Mucosa of stomach (tissue), 1 donor: ENCODE measurements around the gene TRIM9.

Experiments
- H3K27me3 ChIP-seq: one replicate; pipeline ENCODE4 v1.7.0; 2013; ENCODE audit warnings: mild to moderate bottlenecking, low read length; ENCODE audit not compliant: control insufficient read depth, insufficient read depth
- H3K36me3 ChIP-seq: one replicate; pipeline ENCODE4 v1.7.0; 2013; ENCODE audit warnings: low read length; ENCODE audit not compliant: control insufficient read depth, insufficient read depth
- H3K4me1 ChIP-seq: one replicate; pipeline ENCODE4 v1.7.0; 2013; ENCODE audit warnings: mild to moderate bottlenecking, low read length; ENCODE audit not compliant: control insufficient read depth, insufficient read depth
- H3K4me3 ChIP-seq: one replicate; pipeline ENCODE4 v1.7.0; 2013; ENCODE audit warnings: low read length
- H3K9ac ChIP-seq: one replicate; pipeline ENCODE4 v1.7.0; 2013; ENCODE audit warnings: mild to moderate bottlenecking, low read length, moderate library complexity
- H3K9me3 ChIP-seq: one replicate; pipeline ENCODE4 v1.7.0; 2013; ENCODE audit warnings: mild to moderate bottlenecking, low read length, moderate library complexity; ENCODE audit not compliant: control insufficient read depth
- donor health status: Pancreatic carcinoma.

TRIM9 gene

DNA sequence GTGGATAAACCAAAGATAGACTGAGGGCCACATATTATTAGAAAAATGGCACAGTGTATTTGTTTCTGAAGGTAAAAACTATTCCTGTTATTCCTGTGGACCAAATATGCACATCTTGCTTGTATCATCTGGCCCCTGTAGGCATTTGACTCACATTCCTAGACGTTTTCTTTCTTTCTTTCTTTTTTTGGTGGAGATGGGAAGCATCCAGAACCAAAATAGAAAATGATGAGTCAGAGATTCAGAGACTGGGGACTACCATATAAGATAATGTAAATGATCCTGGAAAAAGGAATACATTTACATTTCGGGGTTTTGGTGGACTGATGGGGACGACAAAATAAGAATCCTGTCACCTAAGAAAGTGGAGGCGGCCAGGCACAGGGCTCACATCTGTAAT is 24.2 kb downstream of the TRIM9 start:
- no peaks in the 10 kb centered on the region for H3K27me3 ChIP-seq
- no peaks in the 10 kb centered on the region for H3K9me3 ChIP-seq
- no peak overlapping the region for H3K9ac ChIP-seq
- no peaks in the 10 kb centered on the region for H3K4me1 ChIP-seq
- H3K4me3 ChIP-seq, result no peak overlapping the region
- H3K36me3 ChIP-seq, result no peaks in the 10 kb centered on the region

DNA sequence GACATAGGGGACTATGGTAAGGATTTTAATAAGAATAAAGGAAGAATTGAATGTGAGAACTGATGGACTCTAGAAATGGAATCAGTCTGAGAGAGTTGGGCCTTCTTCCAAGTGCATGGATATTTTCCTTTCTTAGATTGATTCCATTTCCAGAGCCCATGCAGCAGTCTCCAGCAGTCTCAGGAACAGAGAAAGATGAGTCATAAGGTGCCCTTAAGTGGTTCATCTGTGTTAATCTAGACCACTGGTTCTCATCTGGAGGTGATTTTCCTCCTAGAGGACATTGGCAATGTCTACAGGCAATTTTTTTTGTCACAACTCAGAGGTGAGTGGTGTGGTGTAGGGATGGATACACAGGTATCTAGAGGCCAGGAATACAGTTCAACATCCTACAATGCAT is 25.9 kb downstream of the TRIM9 start:
- H3K4me3 ChIP-seq, result no peak overlapping the region
- no peaks in the 10 kb centered on the region for H3K4me1 ChIP-seq
- no peaks in the 10 kb centered on the region for H3K36me3 ChIP-seq
- H3K9ac ChIP-seq, result no peak overlapping the region
- no peaks in the 10 kb centered on the region for H3K9me3 ChIP-seq
- H3K27me3 ChIP-seq, result no peaks in the 10 kb centered on the region

- H3K4me3 ChIP-seq, result no peak overlapping the region
- no peaks in the 10 kb centered on the region for H3K36me3 ChIP-seq
- no peak overlapping the region for H3K9ac ChIP-seq
- H3K4me1 ChIP-seq, result no peaks in the 10 kb centered on the region
- no peaks in the 10 kb centered on the region for H3K9me3 ChIP-seq
- H3K27me3 ChIP-seq, result no peaks in the 10 kb centered on the region
Observed at GRCh38 chr14:51068268-51068667, 26.6 kb downstream of the TRIM9 start.

- H3K4me3 ChIP-seq, result no peak overlapping the region
- H3K9ac ChIP-seq, result no peak overlapping the region
Observed at GRCh38 chr14:51067295-51067694, 27.6 kb downstream of the TRIM9 start.

DNA sequence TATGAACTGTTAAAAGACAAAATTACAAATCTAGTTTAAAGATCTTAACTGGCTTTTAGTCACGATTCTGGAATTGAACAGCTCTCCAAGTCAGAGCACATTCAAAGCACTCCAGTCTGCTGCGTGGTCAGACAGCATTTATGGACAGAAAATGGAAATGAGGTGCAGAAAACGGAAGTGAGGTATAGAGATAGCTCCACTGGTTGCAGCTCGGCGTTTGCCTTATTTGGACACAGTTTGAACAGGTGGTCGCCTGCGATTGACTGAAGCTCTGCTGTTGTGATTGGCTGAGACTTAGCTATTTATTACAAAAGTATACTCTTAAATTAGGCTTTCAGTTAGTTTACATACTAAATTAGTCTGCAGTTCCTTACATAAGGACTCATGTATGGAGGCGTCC is 28.3 kb downstream of the TRIM9 start:
- Histone ChIP-seq H3K4me3 (no peak overlapping the region), H3K4me1 (no peaks in the 10 kb centered on the region), H3K27me3 (no peaks in the 10 kb centered on the region), H3K9me3 (no peaks in the 10 kb centered on the region), H3K36me3 (no peaks in the 10 kb centered on the region), H3K9ac (no peak overlapping the region)

More at GRCh38 chr14:51067295-51067694, 27.6 kb downstream of the TRIM9 start:
- Histone ChIP-seq H3K27me3 (no peaks in the 10 kb centered on the region), H3K4me1 (no peaks in the 10 kb centered on the region), H3K9me3 (no peaks in the 10 kb centered on the region), H3K36me3 (no peaks in the 10 kb centered on the region)

- Histone ChIP-seq H3K9ac (no peak overlapping the region), H3K4me1 (no peaks in the 10 kb centered on the region), H3K9me3 (no peaks in the 10 kb centered on the region), H3K36me3 (no peaks in the 10 kb centered on the region), H3K4me3 (no peak overlapping the region), H3K27me3 (no peaks in the 10 kb centered on the region)
Observed at GRCh38 chr14:51059032-51059431, 35.9 kb downstream of the TRIM9 start.

DNA sequence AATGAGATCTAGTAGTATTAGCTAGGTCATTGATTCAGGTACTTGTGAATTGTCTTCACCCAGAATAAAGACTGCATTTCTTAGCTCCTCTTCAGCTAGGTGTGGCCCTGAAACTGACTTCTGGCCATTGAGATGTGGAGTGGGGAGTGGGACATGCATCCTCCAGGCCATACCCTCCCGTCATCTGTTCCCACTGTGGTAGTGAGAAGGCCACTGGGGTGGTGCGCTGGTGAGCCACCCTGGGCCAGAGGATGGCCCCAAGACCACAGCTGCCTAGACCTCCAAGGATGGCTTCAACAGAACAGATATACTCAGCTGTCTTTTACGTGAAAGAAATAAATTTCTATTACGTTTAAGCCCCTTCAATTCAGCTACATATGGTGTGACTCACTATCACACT is 36.5 kb downstream of the TRIM9 start:
- Histone ChIP-seq H3K36me3 (no peaks in the 10 kb centered on the region), H3K4me3 (no peak overlapping the region), H3K4me1 (no peaks in the 10 kb centered on the region), H3K9me3 (no peaks in the 10 kb centered on the region), H3K9ac (no peak overlapping the region), H3K27me3 (no peaks in the 10 kb centered on the region)

DNA sequence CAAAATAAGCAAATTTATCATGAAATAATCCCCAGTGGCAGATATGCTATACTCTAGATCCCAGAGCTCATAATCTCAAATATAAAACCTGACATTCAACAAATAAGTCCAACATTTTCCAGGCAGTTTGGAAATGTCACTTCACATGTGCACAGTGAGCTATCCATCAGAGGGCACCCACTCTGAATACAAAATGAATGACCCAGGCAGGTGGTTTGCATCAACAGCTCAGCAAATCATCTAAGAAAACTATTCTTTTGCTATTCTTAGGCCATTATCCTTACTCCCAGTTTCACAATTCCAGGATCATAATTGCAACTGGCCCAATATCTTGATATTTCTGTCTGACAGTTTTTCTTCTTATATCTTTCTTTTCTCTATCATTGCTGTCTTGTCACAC is 38.5 kb downstream of the TRIM9 start:
- H3K4me3 ChIP-seq, result no peak overlapping the region
- no peak overlapping the region for H3K9ac ChIP-seq
- no peaks in the 10 kb centered on the region for H3K4me1 ChIP-seq

DNA sequence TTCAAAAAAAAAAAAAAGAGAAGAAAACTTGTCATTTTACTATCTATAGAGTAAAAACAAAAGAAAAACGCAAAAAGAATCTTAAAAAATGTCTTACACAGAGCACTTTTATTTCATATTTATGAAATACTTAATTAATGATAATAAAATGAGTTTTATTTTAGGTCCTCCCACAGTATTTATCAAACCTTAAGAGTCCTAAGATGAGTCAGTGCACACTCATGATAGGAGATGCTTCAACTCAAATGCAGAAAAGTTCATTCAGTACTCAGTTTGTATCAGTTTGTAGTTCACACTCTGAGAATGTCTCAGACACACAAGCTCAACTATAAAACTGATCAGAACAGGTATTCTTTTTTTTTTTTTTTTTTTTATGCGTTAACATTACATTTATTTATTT is 41.7 kb downstream of the TRIM9 start:
- Histone ChIP-seq H3K36me3 (no peaks in the 10 kb centered on the region), H3K27me3 (no peaks in the 10 kb centered on the region), H3K9ac (no peak overlapping the region), H3K9me3 (no peaks in the 10 kb centered on the region), H3K4me1 (no peaks in the 10 kb centered on the region), H3K4me3 (no peak overlapping the region)

More for the DNA sequence above, 38.5 kb downstream of the TRIM9 start:
- H3K36me3 ChIP-seq, result no peaks in the 10 kb centered on the region
- no peaks in the 10 kb centered on the region for H3K9me3 ChIP-seq
- no peaks in the 10 kb centered on the region for H3K27me3 ChIP-seq

GRCh38 chr14:51044961-51045360 is 49.9 kb downstream of the TRIM9 start:
- Histone ChIP-seq H3K4me1 (no peaks in the 10 kb centered on the region), H3K36me3 (no peaks in the 10 kb centered on the region), H3K4me3 (no peak overlapping the region), H3K9me3 (no peaks in the 10 kb centered on the region), H3K27me3 (no peaks in the 10 kb centered on the region), H3K9ac (no peak overlapping the region)

- no peak overlapping the region for H3K4me3 ChIP-seq
- H3K27me3 ChIP-seq, result no peaks in the 10 kb centered on the region
- no peak overlapping the region for H3K9ac ChIP-seq
- no peaks in the 10 kb centered on the region for H3K36me3 ChIP-seq
- H3K4me1 ChIP-seq, result no peaks in the 10 kb centered on the region
- no peaks in the 10 kb centered on the region for H3K9me3 ChIP-seq
Observed at GRCh38 chr14:51041883-51042282, 53.0 kb downstream of the TRIM9 start.

DNA sequence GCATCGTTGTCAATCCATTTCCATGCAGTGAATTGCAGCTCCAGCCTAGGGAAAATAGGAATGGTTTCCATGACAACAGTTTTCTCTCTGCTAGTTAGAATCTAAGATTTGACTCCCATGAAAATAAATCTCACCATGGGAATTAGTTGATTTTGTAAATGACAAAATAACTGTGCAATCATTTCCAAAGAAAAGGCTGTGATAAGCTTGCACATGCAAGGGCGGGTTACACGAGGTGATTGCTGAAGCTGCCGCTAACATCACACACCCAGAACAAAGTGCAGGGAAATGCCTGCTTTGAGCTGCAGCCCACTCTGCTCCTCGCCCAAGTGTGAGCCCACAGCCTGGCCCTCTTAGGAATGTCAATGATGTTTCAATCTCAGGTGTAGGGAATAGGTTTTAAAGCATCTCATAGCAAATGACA is 53.8 kb downstream of the TRIM9 start:
- Histone ChIP-seq H3K9ac (no peak overlapping the region), H3K27me3 (no peaks in the 10 kb centered on the region), H3K4me1 (no peaks in the 10 kb centered on the region), H3K36me3 (no peaks in the 10 kb centered on the region), H3K9me3 (no peaks in the 10 kb centered on the region), H3K4me3 (no peak overlapping the region)

DNA sequence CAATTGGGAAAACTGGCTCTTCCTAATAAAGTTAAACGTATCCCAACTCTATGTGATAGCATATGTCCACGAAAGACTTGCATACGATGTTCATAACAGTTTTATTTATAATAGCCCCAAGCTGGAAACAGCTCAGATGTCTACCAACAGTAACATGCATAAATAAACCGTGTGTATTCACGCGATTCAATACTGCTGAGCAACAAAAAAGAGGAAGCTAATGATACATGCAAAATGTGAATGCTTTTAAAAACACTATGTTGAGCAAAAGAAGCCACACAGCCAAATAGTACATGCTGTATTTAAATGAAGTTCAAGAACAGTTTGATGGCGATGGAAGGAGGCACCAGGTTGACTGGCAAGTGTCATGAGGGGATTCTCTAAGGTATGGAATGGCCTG is 55.7 kb downstream of the TRIM9 start:
- Histone ChIP-seq H3K4me3 (no peak overlapping the region), H3K4me1 (no peaks in the 10 kb centered on the region), H3K9me3 (no peaks in the 10 kb centered on the region), H3K36me3 (no peaks in the 10 kb centered on the region), H3K27me3 (no peaks in the 10 kb centered on the region), H3K9ac (no peak overlapping the region)
